Measurements from ENCODE around the gene AGBL4. TPM values are rescaled to one million over a fixed set of nuclear protein-coding genes. Genes with fewer than 3 reads are reported as not detected.

AGBL4 gene
- total and polyA plus RNA-seq, 2 of the 13 experiments (the other 11 are each of a cell fraction or from before 2014, with no cell fraction given) = not detected

GRCh38 chr1:48917901-48918603, 1105.7 kb downstream of the AGBL4 start (continued):
- TF ChIP-seq, protein P1, sequence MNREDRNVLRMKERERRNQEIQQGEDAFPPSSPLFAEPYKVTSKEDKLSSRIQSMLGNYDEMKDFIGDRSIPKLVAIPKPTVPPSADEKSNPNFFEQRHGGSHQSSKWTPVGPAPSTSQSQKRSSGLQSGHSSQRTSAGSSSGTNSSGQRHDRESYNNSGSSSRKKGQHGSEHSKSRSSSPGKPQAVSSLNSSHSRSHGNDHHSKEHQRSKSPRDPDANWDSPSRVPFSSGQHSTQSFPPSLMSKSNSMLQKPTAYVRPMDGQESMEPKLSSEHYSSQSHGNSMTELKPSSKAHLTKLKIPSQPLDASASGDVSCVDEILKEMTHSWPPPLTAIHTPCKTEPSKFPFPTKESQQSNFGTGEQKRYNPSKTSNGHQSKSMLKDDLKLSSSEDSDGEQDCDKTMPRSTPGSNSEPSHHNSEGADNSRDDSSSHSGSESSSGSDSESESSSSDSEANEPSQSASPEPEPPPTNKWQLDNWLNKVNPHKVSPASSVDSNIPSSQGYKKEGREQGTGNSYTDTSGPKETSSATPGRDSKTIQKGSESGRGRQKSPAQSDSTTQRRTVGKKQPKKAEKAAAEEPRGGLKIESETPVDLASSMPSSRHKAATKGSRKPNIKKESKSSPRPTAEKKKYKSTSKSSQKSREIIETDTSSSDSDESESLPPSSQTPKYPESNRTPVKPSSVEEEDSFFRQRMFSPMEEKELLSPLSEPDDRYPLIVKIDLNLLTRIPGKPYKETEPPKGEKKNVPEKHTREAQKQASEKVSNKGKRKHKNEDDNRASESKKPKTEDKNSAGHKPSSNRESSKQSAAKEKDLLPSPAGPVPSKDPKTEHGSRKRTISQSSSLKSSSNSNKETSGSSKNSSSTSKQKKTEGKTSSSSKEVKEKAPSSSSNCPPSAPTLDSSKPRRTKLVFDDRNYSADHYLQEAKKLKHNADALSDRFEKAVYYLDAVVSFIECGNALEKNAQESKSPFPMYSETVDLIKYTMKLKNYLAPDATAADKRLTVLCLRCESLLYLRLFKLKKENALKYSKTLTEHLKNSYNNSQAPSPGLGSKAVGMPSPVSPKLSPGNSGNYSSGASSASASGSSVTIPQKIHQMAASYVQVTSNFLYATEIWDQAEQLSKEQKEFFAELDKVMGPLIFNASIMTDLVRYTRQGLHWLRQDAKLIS (CRISPR knock-in tag; IDR thresholded peaks at IDR 0.05) = no peak
- TF ChIP-seq ZNF720 (CRISPR knock-in tag; IDR thresholded peaks at IDR 0.05) (no peak), NR2F1 (CRISPR knock-in tag; IDR thresholded peaks at IDR 0.05) (0 out of 4 replicates have a peak, but pooled peaks of 1 of the 2 experiments have one; percentile 8), SAP130 (CRISPR knock-in tag; IDR thresholded peaks at IDR 0.05; ENCODE audit: low read depth) (peak; percentile 17; the same call in 1 of the 2 replicates), TFE3 (CRISPR knock-in tag; IDR thresholded peaks at IDR 0.05) (no peak), TFAP4 (IDR thresholded peaks at IDR 0.05; ENCODE audit: borderline replicate concordance, low read depth) (peak; percentile 71), PRPF4 (IDR thresholded peaks at IDR 0.05; ENCODE audit: low read depth, low read length, poor library complexity, severe bottlenecking) (no peak), MED8 (CRISPR knock-in tag; IDR thresholded peaks at IDR 0.05; ENCODE audit: insufficient replicate concordance) (no peak)
- TF ChIP-seq, protein P2, sequence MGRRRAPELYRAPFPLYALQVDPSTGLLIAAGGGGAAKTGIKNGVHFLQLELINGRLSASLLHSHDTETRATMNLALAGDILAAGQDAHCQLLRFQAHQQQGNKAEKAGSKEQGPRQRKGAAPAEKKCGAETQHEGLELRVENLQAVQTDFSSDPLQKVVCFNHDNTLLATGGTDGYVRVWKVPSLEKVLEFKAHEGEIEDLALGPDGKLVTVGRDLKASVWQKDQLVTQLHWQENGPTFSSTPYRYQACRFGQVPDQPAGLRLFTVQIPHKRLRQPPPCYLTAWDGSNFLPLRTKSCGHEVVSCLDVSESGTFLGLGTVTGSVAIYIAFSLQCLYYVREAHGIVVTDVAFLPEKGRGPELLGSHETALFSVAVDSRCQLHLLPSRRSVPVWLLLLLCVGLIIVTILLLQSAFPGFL (CRISPR knock-in tag; IDR thresholded peaks at IDR 0.05) = no peak
- TF ChIP-seq, protein P3, sequence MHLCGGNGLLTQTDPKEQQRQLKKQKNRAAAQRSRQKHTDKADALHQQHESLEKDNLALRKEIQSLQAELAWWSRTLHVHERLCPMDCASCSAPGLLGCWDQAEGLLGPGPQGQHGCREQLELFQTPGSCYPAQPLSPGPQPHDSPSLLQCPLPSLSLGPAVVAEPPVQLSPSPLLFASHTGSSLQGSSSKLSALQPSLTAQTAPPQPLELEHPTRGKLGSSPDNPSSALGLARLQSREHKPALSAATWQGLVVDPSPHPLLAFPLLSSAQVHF (CRISPR knock-in tag; IDR thresholded peaks at IDR 0.05) = no peak
- TF ChIP-seq, protein P4, sequence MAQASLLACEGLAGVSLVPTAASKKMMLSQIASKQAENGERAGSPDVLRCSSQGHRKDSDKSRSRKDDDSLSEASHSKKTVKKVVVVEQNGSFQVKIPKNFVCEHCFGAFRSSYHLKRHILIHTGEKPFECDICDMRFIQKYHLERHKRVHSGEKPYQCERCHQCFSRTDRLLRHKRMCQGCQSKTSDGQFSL (CRISPR knock-in tag; IDR thresholded peaks at IDR 0.05) = no peak
- TF ChIP-seq, protein P5, sequence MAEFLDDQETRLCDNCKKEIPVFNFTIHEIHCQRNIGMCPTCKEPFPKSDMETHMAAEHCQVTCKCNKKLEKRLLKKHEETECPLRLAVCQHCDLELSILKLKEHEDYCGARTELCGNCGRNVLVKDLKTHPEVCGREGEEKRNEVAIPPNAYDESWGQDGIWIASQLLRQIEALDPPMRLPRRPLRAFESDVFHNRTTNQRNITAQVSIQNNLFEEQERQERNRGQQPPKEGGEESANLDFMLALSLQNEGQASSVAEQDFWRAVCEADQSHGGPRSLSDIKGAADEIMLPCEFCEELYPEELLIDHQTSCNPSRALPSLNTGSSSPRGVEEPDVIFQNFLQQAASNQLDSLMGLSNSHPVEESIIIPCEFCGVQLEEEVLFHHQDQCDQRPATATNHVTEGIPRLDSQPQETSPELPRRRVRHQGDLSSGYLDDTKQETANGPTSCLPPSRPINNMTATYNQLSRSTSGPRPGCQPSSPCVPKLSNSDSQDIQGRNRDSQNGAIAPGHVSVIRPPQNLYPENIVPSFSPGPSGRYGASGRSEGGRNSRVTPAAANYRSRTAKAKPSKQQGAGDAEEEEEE (CRISPR knock-in tag; IDR thresholded peaks at IDR 0.05; ENCODE audit: borderline replicate concordance) = no peak
